Astrocyte (in vitro differentiated cells and primary cell): Measurements from ENCODE around the gene PPM1F. TPM values are rescaled to one million over a fixed set of nuclear protein-coding genes. Genes with fewer than 3 reads are reported as not detected.

ENCODE experiments used
- DNase-seq: peaks from one replicate; pipeline ENCODE4 v3.0.0-alpha.2; 2010; ENCODE audit warnings: low read depth
- FAIRE-seq: peaks from 2 replicates; lab custom pipeline; 2011; peaks lifted over from hg19 to GRCh38; lab: Jason Lieb, UNC
- H2AFZ ChIP-seq: 2 replicates; pipeline ENCODE4 v1.6.0; 2012; ENCODE audit warnings: low read depth, low read length, inconsistent platforms
- H3K27ac ChIP-seq: 2 replicates; pipeline ENCODE4 v1.5.1; 2011; ENCODE audit warnings: low read depth, low read length, inconsistent platforms
- H3K27me3 ChIP-seq: 2 replicates; pipeline ENCODE4 v1.6.0; 2011; ENCODE audit warnings: low read length, inconsistent platforms; ENCODE audit not compliant: insufficient read depth
- H3K36me3 ChIP-seq: 2 replicates; pipeline ENCODE4 v1.5.1; 2011; ENCODE audit warnings: low read length, inconsistent platforms; ENCODE audit not compliant: insufficient read depth
- H3K4me1 ChIP-seq: 2 replicates; pipeline ENCODE4 v1.5.1; 2011; ENCODE audit warnings: low read length, inconsistent platforms; ENCODE audit not compliant: insufficient read depth
- H3K4me2 ChIP-seq: 2 replicates; pipeline ENCODE4 v1.6.0; 2012; ENCODE audit warnings: low read length, inconsistent platforms
- H3K4me3 ChIP-seq: 2 replicates; pipeline ENCODE4 v1.5.1; 2011; ENCODE audit warnings: low read depth, mild to moderate bottlenecking, low read length, inconsistent platforms; ENCODE audit not compliant: insufficient read depth
- H3K79me2 ChIP-seq: 2 replicates; pipeline ENCODE4 v1.6.0; 2012; ENCODE audit warnings: mild to moderate bottlenecking, low read length, inconsistent platforms; ENCODE audit not compliant: insufficient read depth
- H3K9ac ChIP-seq: 2 replicates; pipeline ENCODE4 v1.6.0; 2012; ENCODE audit warnings: mild to moderate bottlenecking, low read length, inconsistent platforms
- H3K9me3 ChIP-seq: 2 replicates; pipeline ENCODE4 v1.5.1; 2012; ENCODE audit warnings: low read depth, mild to moderate bottlenecking, low read length, inconsistent platforms; ENCODE audit not compliant: insufficient read depth
- H4K20me1 ChIP-seq: 2 replicates; pipeline ENCODE4 v1.6.0; 2012; ENCODE audit warnings: low read length, inconsistent platforms; ENCODE audit not compliant: insufficient read depth
- H3K27ac Mint-ChIP-seq: one replicate; pipeline ENCODE4 v1.8.0; 2021; ENCODE audit warnings: mild to moderate bottlenecking, mixed read lengths; ENCODE audit not compliant: unreplicated experiment
- H3K27me3 Mint-ChIP-seq: one replicate; pipeline ENCODE4 v1.8.0; 2021; ENCODE audit warnings: low read depth, mixed read lengths; ENCODE audit not compliant: unreplicated experiment
- H3K36me3 Mint-ChIP-seq: one replicate; pipeline ENCODE4 v1.8.0; 2021; ENCODE audit warnings: low read depth, mixed read lengths; ENCODE audit not compliant: unreplicated experiment
- H3K4me1 Mint-ChIP-seq: one replicate; pipeline ENCODE4 v1.8.0; 2021; ENCODE audit warnings: low read depth, mixed read lengths; ENCODE audit not compliant: unreplicated experiment
- H3K4me3 Mint-ChIP-seq: one replicate; pipeline ENCODE4 v1.8.0; 2021; ENCODE audit warnings: mild to moderate bottlenecking, moderate library complexity, mixed read lengths; ENCODE audit not compliant: unreplicated experiment
- H3K9me3 Mint-ChIP-seq: one replicate; pipeline ENCODE4 v1.8.0; 2021; ENCODE audit warnings: mild to moderate bottlenecking, mixed read lengths; ENCODE audit not compliant: unreplicated experiment
- CTCF ChIP-seq: IDR thresholded peaks from 2 replicates; pipeline ENCODE4 v1.5.1; 2011; ENCODE audit warnings: low read depth, mild to moderate bottlenecking, inconsistent platforms, low read length, moderate library complexity; ENCODE audit not compliant: insufficient read depth
- EZH2 ChIP-seq: IDR thresholded peaks from 2 replicates; pipeline ENCODE4 v1.6.1; 2012; ENCODE audit warnings: mild to moderate bottlenecking, low read length, inconsistent platforms; ENCODE audit not compliant: insufficient read depth
- total RNA-seq: library from RNA; stranded (reverse); gene quantifications from 2 replicates; pipeline ENCODE4 v1.2.1, GENCODE V29; 2021

The PPM1F gene
- total RNA-seq, 1 donor from 2014 or later, result 27.9 TPM

GRCh38 chr22:21991304-21991596 is 38.6 kb upstream of the PPM1F start:
- no peaks in the 10 kb centered on the region for H3K4me1 ChIP-seq
- no peak overlapping the region for H3K4me2 ChIP-seq
- H3K27me3 Mint-ChIP-seq, result peaks cover 67% of the 10 kb centered on the region
- no peaks in the 10 kb centered on the region for H3K4me1 Mint-ChIP-seq
- H3K9me3 ChIP-seq, result no peaks in the 10 kb centered on the region
- H2AFZ ChIP-seq, result no peak overlapping the region
- no peak overlapping the region for H3K27ac ChIP-seq
- no peaks in the 10 kb centered on the region for H3K9me3 Mint-ChIP-seq
- H3K36me3 ChIP-seq, result no peaks in the 10 kb centered on the region
- TF ChIP-seq CTCF (no peak), EZH2 (no peak)
- H3K4me3 Mint-ChIP-seq, result no peak overlapping the region
- no peak overlapping the region for H3K4me3 ChIP-seq
- H3K9ac ChIP-seq, result no peak overlapping the region
- no peaks in the 10 kb centered on the region for H3K79me2 ChIP-seq
- no peak for DNase-seq
- no peaks in the 10 kb centered on the region for H4K20me1 ChIP-seq
- no peak overlapping the region for H3K27ac Mint-ChIP-seq
- no peak for FAIRE-seq
- H3K27me3 ChIP-seq, result peaks cover 14% of the 10 kb centered on the region
- H3K36me3 Mint-ChIP-seq, result peaks cover 3% of the 10 kb centered on the region

- H3K4me2 ChIP-seq, result no peak overlapping the region
- Mint-ChIP-seq H3K4me3 (no peak overlapping the region), H3K4me1 (no peaks in the 10 kb centered on the region), H3K27me3 (peaks cover 62% of the 10 kb centered on the region), H3K9me3 (no peaks in the 10 kb centered on the region), H3K36me3 (peaks cover 3% of the 10 kb centered on the region), H3K27ac (no peak overlapping the region)
- no peak overlapping the region for H3K4me3 ChIP-seq
- H3K4me1 ChIP-seq, result no peaks in the 10 kb centered on the region
- peaks cover 14% of the 10 kb centered on the region for H3K27me3 ChIP-seq
- no peaks in the 10 kb centered on the region for H3K79me2 ChIP-seq
- DNase-seq (no peak), FAIRE-seq (no peak)
- no peak overlapping the region for H2AFZ ChIP-seq
- no peak overlapping the region for H3K9ac ChIP-seq
- H3K27ac ChIP-seq, result no peak overlapping the region
- H4K20me1 ChIP-seq, result no peaks in the 10 kb centered on the region
- no peak for TF ChIP-seq EZH2
- TF ChIP-seq CTCF, result no peak
- no peaks in the 10 kb centered on the region for H3K9me3 ChIP-seq
- no peaks in the 10 kb centered on the region for H3K36me3 ChIP-seq
Observed at GRCh38 chr22:21990445-21991303, 38.0 kb upstream of the PPM1F start.

GRCh38 chr22:21989049-21989448 is 36.4 kb upstream of the PPM1F start:
- Histone ChIP-seq H3K27ac (no peak overlapping the region), H3K4me1 (no peaks in the 10 kb centered on the region), H3K4me2 (no peak overlapping the region), H2AFZ (peak overlapping the region; percentile 1), H3K36me3 (no peaks in the 10 kb centered on the region), H3K79me2 (no peaks in the 10 kb centered on the region), H3K4me3 (no peak overlapping the region), H3K27me3 (peaks cover 14% of the 10 kb centered on the region), H3K9ac (no peak overlapping the region), H4K20me1 (no peaks in the 10 kb centered on the region), H3K9me3 (no peaks in the 10 kb centered on the region)
- H3K36me3 Mint-ChIP-seq, result peaks cover 3% of the 10 kb centered on the region
- peaks cover 47% of the 10 kb centered on the region for H3K27me3 Mint-ChIP-seq
- DNase-seq (no peak), FAIRE-seq (no peak)
- H3K9me3 Mint-ChIP-seq, result no peaks in the 10 kb centered on the region
- TF ChIP-seq CTCF (no peak), EZH2 (no peak)
- no peak overlapping the region for H3K27ac Mint-ChIP-seq
- H3K4me3 Mint-ChIP-seq, result no peak overlapping the region
- no peaks in the 10 kb centered on the region for H3K4me1 Mint-ChIP-seq
